GM19468 (cell line): Measurements from ENCODE around the gene SARS2.
A peak's percentile ranks its signal among the peaks of the same experiment; 100 is the strongest.
"Not testable (repeated sequence)": the region's sequence is repeated elsewhere in the genome, so short reads cannot be mapped to it uniquely, and the experiment has no call there.

Source experiments
- ATAC-seq: cut with Tn5 transposase; IDR thresholded peaks from one replicate; pipeline ENCODE4 v1.9.1; 2021; ENCODE audit warnings: mild to moderate bottlenecking, moderate library complexity, moderate number of reproducible peaks; ENCODE audit not compliant: unreplicated experiment; ENCODE audit errors: extremely low read depth

Gene SARS2, protein sequence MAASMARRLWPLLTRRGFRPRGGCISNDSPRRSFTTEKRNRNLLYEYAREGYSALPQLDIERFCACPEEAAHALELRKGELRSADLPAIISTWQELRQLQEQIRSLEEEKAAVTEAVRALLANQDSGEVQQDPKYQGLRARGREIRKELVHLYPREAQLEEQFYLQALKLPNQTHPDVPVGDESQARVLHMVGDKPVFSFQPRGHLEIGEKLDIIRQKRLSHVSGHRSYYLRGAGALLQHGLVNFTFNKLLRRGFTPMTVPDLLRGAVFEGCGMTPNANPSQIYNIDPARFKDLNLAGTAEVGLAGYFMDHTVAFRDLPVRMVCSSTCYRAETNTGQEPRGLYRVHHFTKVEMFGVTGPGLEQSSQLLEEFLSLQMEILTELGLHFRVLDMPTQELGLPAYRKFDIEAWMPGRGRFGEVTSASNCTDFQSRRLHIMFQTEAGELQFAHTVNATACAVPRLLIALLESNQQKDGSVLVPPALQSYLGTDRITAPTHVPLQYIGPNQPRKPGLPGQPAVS

DNA sequence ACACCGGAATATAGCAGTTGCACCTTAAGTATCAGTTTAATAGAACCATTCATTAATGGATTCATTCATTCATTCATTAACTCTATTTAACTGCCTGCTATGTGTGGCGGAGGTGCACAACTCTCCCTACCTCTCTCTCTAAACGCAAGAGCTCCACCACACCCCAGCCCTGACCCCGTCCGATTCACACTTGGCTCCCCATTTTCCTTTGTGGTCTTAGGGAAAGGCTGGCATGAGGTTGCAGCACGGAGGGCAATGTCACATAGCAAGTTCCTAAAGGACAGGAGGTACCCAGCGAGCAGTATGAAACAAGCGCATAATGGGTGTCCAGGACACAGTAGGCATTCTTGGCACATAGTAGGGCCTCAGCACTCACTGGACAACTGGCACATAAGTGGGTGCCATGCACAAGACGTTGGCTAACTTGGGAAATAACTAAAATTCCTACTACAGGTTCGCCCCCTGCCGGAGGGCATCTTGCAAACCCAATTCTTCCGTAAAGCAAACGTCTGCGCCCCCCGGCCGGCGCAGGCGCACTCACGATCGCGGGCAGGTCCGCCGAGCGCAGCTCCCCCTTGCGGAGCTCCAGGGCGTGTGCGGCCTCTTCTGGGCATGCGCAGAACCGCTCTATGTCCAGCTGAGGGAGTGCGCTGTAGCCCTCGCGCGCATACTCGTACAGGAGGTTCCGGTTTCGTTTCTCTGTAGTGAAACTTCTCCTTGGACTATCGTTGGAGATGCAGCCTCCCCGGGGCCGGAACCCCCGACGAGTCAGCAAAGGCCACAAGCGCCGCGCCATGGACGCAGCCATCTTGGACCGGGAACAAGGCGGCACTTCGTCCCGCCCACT, at the start of gene SARS2:
Gene SARS2 (minus strand): TSS at position 835 of the 847 bp plus-strand sequence. CDS start 27 bp downstream, at position 808.
- peak; percentile 55 for ATAC-seq

DNA sequence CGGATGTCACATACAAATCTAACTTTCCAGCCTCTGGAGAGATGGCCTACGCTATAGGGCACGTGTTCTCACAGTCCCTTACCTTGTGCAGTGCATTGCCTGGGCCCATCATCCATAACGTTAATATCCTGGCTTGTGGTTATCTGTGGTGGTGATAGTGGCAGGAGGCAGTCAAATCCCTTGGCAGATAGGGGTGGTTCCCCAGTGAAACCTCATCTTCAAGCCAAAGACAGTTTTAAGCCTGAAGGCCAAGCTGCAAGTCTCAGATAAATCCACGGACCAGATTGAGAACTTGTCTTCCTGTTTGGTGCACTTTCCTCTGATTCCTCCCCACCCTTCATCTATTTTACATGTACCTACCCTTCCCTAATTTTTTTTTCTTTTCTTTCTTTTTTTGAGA, 49.2 kb upstream of the SARS2 start:
- ATAC-seq = no peak

DNA sequence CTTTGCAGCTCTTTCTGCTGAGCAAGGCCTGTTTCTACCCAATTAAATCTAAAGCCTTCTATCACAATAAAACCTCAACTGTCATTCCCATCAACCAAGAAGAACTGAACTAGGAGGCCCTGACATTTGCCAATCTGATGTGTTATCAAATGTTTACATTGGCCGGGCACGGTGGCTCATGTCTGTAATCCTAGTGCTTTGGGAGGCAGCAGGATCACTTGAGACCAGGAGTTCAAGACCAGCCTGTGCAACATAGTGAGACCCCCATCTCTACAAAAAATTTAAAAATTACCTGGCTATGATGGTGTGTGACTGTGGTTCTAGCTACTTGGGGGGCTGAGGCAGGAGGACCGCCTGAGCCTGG, 47.7 kb upstream of the SARS2 start:
- ATAC-seq = no peak

DNA sequence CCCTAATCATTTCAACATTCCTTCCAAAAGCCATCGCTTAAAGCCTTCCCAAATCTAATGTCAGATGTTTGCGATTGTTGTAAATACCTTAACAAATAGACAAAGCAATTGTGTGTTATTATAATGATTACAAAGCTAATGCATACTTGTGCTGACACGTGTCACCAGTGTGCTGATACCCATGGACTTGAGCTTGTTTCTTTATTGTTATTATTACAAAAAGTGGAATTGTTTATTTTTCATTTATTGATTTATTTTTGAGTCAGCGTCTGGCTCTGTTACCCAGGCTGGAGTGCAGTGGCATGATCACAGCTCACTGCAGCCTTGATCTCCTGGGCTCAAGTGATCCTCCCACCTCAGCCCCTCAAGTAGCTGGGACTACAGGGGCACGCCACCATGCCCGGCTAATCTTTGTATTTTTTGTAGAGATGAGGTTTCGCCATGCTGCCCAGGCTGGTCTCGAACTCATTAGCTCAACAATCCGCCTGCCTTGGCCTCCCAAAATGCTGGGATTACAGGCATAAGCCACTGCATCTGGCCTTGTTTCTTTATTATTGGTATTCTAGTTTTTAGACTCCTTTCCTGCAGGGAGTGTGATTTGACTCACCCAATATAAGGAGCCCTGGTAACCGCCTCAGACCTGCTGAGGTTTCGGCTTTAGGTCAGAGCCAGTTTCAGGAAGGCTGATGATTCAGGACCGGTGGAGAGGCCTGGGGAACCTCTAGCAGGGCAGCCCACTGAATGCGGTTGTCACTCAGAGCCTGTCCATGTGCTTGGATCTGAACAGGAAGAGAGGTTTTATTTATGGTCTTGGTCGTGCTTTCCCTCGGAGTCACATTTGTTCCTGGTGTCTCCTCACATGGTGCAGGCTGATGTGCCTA, 47.1 kb upstream of the SARS2 start:
- no peak for ATAC-seq

DNA sequence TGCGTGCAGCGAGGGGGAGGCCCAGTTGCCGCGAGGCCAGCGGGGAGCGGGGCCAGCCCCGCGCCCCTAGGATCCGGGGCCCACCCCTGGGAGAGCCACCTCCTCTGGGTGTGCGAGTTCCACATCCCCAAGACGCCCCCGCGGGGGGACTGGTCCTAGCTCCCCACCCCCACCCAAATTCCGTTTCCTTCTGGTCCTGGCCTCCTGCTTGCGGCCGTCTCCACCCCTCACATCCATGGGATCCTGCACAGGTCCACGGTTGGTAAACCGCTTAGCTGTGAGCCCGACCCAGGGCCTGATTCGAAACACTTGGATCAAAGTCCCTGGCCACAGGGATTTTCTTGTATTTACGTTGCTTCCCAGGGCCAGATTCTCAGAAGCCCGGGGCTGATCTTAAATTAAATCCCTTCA, 45.3 kb upstream of the SARS2 start:
- ATAC-seq = no peak

DNA sequence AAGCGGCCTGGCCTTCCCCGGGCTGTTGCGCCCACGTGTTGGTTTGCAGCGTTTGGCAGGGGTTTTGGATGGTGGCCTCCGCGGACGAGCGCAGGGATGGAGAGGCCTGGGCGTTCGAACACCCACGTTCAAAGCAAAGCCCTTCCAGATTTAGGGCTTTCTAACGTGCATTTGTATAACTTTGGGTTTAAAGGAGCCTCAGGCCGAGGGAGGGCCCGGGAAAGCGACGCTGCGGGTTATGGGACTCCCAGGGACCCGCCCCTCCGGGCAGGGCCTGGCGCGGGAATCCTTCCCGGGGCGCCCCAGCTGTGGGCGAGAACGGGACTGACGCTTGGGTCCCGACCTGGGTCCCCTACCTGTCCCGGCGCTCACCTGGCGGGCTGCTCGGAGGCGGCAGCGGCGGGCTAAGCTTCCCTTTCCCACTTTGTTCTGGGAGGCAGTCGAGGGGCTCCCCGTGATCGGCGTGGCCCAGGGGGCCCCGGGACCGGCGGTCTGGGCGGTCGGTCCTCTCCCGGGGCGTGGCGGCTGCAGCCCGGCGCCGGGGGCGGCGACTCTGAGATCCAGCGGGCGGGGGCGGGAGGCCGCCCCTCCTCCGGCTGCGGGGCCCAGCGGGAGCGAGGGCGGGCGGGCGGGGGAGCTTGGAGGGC, 44.8 kb upstream of the SARS2 start, which contains the start of gene FBXO17:
Gene FBXO17 (minus strand): TSS at position 529 of the 647 bp plus-strand sequence. CDS start 25,423 bp downstream, outside the sequence.
- ATAC-seq = no peak

DNA sequence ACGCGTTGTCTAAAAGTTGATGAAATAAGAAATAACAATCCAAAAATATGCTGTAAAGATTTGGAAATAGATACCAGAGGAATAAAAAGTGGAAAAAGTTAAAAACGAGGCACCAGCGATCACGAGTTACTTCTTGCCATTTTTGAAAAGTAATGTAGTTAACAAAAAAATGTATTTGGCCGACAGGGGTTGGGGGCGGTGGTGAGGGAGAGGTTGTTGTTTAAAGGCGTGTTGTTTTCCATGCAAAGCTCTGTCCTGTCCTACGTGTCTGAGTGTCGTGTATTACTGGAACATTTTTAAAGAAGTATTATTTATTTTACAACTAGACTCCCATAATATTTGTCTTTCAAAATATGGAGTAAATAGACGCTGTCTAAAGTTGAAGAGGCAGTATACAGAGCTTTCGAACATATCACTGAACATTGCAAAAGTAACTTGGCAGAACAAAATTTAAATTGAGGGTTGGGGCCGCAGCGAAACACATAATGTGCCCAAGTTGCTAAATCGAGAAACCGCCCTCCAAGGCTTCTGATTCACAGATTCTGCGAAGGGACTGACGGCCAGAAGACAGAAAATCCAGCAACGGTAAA, 44.2 kb upstream of the SARS2 start:
- ATAC-seq = no peak

DNA sequence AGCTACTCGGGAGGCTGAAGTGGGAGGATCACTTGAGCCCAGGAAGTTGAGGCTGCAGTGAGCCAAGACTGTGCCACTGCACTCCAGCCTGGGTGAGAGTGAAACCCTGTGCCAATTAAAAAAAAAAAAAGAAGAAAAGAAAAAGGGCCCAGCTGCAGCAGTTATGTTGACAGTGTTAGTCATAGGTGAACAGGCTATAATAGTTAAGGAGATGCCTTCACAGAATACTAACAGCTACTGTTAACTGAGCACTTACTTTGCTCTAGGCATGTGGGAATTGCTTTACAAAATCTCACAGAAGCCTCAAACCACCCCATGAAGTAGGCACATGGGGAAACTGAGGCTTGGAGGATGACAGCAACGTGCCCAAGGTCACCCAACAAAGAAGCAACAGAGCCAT, 41.1 kb upstream of the SARS2 start:
- ATAC-seq = no peak

DNA sequence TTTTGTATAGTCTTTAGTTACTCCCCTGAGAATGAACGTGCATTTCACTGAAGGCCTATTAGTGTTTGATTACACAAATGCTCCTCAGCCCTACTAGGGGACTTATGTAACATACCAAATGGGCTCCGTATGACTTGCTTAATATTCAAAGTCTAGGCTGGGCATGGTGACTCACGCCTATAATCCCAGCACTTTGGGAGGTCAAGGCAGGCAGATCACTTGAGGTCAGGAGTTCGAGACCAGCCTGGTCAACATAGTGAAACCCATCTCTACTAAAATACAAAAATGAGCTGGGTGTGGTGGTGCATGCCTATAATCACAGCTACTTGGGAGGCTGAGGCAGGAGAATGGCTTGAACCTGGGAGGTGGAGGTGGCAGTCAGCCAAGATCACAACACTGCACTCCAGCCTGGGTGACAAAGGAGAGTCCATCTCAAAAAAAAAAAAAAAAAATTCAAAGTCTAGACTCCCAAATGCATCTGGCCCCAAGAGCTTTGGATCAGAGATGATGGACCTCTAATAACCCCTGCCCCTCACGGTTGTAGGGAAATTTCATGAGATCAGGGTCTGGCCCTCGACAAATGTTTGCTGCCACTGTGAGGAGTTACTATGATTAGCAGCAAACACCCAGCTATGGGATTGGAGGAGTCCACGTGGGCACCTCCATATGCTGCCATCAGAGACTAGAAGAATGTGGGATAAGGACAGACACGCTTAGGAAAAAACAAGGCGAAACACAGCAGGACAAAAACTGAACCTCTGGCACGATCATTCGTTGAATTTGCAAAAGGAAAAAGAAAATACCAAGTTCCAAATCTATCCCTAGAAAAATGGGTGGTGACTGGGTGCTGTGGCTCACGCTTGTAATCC, 40.3 kb upstream of the SARS2 start:
- no peak for ATAC-seq

DNA sequence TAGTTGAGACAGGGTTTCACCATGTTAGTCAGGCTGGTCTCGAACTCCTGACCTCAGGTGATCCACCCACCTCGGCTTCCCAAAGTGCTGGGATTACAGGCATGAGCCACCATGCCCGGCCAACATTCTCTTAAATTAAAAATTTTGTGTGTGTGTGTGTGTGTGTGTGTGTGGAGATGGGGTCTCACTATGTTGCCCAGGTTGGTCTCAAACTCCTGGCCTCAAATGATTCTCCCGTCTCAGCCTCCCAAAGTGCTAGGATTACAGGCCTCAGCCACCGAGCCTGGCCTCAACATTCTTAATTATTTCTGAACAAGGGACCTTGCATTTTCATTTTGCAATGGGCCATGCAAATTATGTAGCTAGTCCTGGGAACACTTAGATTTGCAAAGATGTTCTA, 35.6 kb upstream of the SARS2 start:
- ATAC-seq = not testable (repeated sequence)

DNA sequence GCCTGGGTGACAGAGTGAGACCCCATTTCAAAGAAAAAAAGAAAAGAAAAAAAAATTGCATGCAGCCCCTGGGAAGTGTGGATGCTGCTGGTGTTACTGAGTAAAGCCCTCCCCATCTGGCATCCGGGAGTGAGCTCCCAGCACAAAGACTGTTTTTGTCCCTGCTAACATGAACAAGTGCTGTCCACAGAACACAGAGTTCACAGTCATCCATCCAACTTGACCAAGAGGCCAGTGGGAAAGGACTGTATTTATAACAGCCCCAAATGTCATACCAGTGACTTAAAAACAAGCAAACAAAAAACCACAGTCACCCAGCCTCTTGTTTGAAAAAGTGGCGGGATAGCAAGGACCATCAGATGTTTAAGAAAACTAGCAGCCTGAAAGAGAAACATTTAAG, 34.2 kb upstream of the SARS2 start:
- no peak for ATAC-seq

DNA sequence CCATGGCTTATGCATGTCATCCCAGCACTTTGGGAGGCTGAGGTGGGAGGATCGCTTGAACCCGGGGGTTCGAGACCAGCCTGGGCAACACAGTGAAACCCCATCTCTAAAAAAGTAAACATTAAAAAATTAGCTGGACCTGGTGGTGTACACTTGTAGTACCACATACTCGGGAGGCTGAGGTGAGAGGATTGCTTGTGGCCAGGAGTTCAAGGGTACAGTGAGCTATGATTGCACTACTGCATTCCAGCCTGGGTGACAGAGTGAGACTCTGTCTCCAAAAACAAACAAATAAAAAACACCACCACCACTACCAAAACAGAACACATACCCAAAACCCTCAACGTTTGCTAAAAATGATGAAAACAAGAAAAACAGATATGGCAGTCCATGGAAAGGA, 29.1 kb upstream of the SARS2 start:
- no peak for ATAC-seq

DNA sequence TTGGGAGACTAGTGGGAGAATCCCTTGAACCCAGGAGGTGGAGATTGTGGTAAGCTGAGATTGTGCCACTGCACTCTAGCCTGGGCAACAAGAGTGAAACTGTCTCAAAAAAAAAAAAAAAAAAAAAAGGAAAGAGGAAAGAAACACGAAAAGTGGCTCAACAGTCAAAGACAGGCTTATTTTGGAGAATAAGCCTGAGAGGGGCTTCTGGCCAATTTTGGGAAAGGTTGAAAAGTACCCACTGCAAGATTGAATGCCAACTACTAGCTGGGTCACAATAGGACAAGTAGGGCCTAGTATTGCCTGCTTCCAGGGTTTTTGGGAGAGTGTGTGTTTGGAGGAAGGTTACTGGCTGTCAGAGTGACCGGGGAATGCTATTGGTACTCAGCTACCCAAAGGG, 27.7 kb upstream of the SARS2 start:
- no peak for ATAC-seq

DNA sequence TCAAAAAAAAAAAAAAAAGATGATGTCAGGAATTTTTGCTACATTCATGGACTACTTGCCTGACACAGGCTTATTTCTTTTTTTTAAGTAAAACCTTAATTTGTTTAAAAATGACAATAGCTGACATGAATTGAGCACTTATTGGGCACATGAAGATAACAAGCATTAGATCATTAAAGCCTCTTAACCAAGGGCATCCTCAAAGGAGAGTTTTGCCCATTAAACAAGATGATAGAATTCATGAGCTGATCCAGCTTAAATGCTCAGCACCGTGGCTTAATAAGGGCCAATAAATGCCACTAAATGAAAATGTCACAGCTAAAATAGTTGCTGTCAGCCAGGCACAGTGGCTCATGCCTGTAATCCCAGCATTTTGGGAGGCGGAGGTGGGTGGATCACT, 25.7 kb upstream of the SARS2 start:
- ATAC-seq = no peak

DNA sequence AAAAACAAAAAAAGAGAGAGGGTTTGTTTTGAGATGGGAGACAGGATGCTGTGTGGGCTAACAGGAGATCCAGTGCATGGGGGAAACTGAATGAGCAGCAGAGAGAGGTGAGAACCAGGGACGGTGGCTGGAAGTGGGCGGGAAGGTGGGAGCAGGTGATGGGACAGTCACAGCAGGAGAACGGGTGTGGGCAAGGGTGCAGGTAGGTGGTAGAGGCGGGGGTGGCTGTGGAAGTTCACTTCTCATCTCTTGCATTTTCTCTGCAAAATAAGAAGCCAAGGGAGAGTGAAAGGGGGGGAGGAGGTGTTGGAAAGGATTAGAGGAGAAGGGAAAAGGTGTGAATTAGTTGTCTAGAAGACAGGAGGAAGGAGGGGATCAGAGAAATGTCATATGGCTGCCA, 23.1 kb upstream of the SARS2 start:
- no peak for ATAC-seq

DNA sequence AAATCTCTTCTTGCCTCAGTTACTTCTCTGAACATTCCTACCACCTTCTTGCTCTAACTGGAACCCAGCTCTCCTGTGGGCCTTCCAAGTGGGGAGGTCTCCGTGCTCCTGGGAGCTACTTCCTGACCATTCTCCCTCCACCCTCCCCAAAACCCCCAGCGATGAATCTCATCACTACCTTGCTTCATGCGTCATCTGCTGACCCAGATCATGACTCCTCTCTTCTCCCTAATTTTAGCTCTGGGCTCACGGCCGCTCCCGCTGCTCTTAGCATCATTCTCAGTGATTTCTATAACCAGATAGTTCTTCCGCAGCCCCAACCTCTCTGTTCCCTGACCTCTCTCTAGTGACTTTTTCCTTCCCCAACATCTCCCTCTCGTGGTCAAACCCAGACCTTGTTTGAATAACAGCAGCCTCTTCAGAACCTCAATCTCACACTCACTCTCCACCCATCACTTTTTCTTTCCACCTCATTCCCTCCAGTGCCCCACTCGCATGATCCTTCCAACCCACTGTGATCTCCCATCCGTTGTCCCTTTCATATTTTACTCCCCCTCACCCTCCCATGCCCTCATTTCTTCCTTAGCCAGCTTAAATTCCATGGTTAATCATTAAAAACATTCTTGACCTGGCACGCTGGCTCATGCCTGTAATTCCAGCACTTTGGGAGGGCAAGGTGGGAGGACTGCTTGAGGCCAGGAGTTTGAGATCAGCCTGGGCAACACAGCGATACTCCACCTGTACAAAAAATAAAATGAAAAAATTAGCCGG, 22.0 kb upstream of the SARS2 start:
- ATAC-seq = no peak

DNA sequence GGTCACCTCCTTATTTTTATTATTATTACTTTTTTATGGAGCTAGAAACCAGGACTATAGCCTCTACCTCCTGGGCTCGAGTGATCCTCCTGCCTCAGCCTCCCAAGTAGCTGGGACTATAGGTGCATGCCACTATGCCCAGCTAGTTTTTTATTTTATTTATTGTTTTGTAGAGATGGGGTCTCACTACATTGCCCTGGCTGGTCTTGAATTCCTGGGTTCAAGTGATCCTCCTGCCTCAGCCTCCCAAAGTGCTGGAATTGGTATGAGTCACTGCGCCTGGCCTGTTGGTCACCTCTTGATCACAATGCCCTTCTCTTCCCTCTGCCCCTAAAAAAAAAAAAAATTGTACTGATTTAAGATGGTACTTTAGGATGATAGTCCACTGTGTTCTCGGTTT, 20.6 kb upstream of the SARS2 start:
- ATAC-seq = no peak
